NCI-H2029 (cell line): Measurements from ENCODE around the gene TRMT112.

ENCODE experiments used
- DNase-seq: peaks from one replicate; lab custom pipeline; 2025; lab: John Stamatoyannopoulos, UW

The TRMT112 gene

DNA sequence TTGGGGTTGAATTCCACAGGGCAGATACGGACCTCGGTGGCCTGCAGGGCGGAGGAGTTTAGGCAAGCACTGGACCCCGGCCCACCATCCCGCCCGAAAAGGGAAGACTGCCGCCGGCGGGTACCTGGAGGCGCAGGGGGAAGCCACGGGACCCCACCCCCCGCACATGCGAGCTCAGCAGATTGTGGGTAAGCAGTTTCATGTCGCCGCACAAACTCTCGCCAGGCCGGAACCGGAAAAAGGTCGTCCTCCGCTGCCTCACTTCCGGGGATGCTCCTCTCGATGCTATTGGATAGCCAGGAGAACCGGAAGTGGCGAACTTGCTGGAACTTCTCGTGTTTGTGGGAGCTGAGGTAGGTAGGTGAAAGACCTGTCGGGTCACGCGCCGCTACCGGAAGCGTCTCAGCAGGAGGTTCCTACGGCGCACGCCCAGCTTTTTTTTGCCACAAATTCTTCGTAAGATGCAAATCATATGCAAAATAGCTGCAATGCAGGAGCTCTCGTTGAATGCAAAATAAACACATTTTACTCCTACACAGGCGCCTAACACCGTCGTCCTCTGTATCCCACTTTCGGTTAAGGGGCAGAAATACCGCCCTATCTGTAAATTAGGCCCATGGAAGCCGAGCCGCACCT is at the start of gene TRMT112:
Gene TRMT112 (minus strand): TSS at position 235 of the 636 bp plus-strand sequence. CDS start 33 bp downstream, at position 202.
- DNase-seq: peak; percentile 98

DNA sequence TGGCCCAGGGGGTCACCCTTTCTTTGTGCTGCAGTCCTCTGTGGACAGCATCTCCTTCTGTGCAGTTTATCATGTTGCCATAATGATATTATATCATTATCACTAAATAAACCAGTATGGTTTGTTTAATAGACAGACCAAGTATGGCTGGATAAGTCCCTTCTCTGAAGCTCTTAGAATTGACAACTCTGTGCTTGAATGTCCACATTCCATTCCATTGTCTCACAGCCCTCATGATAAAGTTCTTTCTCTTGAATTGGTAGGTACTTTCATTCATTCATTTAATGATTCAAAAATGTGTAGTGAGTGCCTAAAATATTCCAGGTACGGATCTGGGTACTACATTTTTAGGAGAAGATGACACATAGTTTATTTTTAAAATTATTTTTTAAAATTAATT is 49.4 kb upstream of the TRMT112 start:
- DNase-seq: no peak

DNA sequence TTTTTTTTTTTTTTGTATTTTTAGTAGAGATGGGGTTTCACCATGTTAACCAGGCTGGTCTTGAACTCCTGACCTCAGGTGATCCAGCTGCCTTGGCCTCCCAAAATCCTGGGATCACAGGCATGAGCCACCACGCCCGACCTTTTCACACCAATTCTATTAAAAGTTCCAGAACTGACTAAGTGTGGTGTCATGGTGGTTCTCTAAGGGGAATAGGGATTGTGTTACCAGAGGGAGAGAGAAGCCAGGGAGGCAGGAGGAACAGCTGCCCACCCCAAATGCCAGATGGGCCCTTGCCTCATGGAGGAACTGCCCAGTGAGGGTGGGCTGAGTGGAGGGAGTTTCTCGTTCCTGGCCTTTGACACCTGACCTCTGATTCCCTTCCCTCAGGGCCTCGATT is 47.6 kb upstream of the TRMT112 start:
- DNase-seq: no peak

DNA sequence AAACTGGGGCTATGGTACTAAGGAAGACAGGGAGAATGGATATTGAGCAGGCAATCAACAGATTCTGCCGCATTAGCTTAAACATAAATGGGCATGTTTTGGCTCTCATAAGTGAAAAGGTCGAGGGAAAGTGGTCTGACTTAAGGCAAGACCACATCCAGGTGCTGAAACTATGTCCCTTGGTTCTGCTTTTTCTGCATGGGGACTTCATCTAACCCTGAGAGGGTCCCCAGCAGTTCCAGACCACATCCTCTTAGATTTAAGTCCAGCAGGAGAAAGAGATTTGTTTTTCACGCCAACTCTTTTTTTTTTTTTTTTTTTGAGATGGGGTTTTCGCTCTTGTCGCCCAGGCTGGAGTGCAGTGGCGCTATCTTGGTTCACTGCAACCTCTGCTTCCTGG is 47.1 kb upstream of the TRMT112 start:
- DNase-seq: no peak

DNA sequence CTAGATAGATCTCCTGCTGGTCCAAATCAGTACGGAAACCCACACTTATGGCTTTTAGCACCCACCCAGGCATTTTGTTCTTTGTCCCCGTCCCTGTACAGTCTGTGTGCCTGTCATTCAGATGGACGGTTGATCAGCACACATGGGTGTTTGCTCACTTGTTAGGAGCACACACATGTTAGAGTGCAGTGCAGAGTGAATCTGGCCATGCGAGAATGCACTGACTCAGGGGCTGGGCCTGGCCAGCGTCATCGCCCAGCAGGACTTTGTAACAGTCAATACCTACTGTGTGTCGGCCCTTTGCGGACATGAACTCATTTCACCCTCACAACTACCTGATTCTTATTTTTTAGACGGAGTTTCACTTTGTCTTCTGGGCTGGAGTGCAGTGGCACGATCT is 45.0 kb upstream of the TRMT112 start:
- DNase-seq: no peak

DNA sequence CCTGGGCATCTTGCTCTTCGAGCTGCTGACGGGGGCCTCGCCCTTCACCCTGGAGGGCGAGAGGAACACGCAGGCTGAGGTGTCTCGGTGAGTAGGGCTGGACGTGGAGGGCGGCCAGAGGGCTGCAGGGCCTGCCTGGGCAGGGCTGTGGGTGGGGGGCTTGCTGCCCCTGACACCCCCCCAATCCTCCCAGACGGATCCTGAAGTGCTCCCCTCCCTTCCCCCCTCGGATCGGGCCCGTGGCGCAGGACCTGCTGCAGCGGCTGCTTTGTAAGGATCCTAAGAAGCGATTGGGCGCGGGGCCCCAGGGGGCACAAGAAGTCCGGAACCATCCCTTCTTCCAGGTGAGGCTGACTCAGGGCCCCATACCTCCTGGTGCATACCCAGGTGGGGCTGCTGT is 44.3 kb upstream of the TRMT112 start:
- no peak for DNase-seq

DNA sequence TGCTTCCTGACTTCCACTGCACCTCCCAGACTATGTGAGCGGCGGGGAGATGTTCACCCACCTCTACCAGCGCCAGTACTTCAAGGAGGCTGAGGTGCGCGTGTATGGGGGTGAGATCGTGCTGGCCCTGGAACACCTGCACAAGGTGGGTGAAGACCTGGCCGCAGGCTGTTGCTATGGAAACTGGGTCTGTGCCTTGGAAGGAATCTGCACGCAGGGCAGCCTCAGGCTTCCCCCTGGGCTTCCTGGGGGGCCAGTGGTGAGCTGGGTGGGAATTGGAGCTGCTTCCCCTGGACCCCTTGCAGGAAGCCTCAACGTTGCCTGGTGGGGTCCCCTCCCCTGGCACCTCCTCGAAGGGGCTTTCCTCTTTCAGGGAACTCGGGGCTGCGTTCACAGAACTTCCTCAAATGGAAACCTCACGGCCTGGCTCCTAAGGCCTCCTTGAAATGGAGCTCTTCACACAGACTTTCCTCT is 43.1 kb upstream of the TRMT112 start:
- no peak for DNase-seq

DNA sequence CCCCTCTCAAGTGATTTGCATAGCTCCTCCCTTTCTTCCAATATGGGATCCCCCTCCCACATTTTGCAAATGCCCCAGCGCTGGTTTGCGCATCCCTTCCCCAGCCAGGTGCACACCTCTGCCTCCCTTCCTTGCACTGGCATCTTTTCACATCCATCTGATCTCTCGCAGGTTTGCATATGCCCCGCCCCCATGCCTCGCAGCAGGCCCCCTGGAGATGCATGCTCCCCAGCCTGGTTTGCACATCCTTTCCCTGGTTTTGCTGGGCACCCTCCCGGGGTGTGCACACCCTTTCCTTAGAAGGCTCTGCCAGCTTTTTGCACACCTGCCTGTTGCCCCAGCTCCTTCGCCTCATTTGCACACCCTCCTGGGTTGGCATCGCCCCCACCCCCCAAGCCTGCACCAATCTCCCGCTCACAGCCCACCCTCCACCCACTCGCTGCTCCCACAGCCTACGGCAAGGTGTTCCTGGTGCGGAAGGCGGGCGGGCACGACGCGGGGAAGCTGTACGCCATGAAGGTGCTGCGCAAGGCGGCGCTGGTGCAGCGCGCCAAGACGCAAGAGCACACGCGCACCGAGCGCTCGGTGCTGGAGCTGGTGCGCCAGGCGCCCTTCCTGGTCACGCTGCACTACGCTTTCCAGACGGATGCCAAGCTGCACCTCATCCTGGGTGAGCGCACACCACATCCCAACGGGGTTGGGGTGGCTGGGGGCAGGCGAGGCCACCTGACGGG is 42.5 kb upstream of the TRMT112 start:
- no peak for DNase-seq

DNA sequence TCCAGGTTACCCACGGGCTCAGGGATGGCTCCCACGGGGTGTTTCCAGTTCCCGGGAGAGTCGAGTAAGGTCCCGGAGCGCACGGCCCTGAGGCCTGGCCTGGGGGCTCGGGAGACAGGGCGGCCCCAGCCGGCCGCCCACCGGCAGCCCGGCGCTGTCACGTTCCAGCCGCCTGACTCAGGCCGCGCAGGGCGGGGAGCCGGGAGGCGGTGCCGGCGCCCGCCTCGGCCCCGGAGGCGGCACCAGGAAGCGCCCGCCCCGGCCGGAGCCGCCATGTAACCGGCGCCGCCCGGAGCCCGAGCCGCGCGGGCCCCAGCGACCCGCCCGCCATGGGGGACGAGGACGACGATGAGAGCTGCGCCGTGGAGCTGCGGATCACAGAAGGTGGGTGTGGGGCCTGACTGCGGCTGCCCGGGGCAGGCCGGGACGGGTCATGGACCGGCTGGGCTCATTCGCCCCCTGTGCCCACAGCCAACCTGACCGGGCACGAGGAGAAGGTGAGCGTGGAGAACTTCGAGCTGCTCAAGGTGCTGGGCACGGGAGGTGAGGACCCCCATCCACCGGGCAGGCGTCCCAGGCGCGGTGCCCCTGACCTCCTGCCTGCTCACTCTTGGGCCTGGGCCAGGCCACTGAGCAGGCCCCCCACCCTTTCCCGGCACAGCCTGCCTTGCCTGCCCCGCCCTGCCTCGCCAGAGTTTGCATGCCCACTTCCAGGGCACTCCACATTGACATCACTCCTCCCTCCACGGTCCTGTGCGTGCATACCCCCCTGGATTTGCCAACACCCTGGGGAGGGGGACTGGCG is 41.8 kb upstream of the TRMT112 start, which contains the start of gene RPS6KA4:
Gene RPS6KA4 (plus strand): TSS at position 256 of the 805 bp plus-strand sequence. CDS start 74 bp downstream, at position 330.
- DNase-seq: peak; percentile 26

DNA sequence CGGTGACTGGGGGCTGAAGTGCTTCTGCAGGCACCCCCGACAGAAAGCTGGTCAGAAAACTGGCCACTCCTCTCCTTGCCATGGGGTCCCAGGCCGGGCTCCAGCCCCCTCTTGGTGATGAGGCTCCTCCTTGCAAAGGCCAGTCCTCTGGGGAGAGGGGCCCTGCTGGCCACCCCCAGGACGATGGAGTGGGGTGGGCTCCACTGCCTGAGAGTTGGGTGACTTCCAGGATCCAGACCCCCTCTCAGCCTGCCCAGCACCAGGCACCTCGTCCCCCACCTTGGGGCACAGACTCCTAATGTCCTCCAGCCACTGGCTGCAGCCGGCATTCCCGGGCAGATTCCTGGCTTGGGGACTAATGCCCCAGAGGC is 41.2 kb upstream of the TRMT112 start:
- DNase-seq: no peak

DNA sequence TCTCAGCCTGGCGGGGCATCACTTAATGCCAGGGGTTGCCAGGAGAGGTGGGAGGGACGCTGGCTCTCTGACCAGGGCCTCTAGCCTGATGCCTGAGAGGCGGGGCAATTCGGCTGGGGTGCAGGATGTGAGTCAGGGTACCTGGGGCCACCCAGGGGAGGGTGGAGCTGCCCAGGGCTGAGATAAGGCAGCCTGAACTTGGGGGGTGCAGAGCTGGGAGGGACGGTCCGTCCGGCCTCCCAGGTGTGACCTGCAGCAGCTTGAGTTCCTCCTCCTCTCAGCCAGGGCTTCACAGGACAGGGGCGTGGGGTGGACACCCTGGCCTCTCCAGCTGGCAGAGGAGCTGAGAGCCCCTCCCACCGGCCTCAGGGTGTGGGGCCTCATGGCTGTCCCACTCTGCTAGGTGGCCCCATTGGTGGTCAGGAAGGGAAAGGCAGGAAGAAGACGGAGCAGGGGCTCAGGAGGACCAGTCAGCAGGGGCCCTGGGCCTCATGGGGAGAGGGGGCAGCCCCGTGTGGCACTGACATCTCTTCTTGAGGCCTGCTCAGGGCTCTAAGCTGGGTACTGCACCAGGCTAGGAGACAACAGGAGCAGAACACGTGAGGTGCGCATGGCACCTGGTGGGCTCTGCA is 40.7 kb upstream of the TRMT112 start:
- no peak for DNase-seq

DNA sequence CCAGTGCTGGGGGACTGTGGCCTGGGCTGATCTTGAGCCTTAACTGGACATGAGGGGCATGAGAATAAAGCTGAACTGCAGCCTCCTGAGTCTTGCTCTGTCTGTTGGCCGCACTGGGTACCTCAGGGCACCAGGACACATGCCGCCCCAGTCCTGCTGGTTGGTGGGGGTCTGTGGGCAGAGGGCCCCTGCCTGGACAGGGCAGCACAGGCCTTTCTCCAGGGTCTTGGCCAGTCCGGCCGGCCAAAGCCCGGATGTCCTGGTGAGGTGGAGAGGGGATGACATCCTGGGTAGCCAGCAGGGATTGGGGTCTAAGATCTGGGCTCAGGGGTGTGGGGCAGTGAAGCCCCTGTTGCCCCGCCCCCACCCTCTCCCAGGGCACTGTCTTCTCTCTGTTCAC is 40.1 kb upstream of the TRMT112 start:
- DNase-seq: no peak

DNA sequence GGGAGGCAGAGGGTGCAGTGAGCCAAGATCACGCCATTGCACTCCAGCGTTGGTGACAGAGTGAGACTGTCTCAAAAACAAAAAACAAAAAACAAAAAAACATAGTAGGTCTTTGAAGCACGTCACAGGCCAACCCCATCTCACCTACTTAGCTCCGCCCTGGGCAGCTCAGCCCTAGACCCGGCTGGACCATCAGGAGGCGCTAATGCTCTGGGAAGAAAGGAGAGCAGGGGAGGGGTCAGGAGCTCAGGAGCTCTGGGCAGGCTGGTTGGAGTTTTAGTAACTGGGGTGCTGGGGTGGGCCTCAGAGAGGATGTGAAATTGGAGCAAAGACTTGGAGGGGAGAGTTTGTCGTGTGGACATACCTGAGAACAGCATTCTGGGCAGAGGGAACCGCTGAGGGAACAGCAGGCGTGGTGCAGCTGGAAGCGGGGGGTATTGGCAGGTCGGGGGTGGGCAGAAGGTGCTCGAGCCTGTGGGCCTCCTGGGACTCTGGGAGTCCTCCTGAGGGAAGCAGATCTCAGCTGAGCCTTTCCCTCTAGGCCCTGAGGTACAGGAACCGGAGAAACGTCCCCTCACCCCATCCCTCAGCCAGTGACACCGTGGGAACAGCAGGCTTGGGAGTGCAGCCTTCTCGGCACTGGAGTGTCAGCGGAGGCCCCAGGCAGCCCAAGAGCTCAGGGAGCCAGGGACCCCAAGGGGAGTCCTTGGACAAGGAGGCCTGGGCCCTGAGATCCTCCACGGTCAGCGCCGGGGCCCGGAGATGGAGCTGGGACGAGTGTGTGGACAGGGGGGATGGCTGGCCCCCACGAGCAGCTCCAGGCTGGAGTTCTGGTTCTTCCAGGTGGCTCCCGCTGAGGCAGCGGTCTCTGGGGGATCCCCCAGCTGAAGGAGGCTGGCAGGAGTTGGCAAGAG is 39.4 kb upstream of the TRMT112 start:
- no peak for DNase-seq

DNA sequence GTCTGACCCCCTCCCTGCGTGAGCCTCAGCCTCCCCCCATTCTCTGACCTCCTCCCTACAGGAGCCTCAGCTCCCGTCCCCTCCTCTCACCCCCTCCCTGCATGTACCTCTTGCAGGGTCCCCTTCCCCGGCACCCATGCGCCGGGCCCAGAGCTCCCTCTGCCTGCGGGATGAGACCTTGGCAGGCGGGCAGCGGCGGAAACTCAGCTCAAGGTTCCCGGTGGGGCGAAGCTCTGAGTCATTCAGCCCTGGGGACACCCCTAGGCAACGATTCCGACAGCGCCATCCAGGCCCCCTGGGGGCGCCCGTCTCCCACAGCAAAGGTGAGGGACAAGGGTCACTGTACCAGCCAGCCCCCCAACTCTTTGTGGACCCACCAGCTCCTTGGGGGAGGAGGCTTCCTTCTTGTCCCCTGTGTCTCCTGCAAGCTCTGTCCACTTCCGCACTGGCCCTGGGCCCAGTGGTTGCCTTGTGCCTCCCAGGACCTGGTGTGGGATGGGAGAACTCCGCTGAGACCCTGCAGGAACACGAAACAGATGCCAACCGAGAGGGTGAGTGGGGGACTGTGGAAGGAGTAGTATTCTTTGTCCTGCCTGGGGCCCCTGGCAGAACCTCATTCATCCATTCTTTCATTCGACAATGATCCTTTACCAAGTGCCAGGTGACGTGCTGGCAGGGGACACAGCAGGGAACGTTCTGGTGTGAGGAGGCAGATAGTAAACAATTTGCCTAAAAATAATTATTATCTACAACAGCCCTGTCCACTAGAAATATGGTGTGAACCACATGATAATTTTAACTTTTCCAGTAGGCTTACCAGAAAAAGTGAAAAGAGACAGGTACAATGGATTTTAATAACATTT is 38.0 kb upstream of the TRMT112 start:
- peak; percentile 51 for DNase-seq

DNA sequence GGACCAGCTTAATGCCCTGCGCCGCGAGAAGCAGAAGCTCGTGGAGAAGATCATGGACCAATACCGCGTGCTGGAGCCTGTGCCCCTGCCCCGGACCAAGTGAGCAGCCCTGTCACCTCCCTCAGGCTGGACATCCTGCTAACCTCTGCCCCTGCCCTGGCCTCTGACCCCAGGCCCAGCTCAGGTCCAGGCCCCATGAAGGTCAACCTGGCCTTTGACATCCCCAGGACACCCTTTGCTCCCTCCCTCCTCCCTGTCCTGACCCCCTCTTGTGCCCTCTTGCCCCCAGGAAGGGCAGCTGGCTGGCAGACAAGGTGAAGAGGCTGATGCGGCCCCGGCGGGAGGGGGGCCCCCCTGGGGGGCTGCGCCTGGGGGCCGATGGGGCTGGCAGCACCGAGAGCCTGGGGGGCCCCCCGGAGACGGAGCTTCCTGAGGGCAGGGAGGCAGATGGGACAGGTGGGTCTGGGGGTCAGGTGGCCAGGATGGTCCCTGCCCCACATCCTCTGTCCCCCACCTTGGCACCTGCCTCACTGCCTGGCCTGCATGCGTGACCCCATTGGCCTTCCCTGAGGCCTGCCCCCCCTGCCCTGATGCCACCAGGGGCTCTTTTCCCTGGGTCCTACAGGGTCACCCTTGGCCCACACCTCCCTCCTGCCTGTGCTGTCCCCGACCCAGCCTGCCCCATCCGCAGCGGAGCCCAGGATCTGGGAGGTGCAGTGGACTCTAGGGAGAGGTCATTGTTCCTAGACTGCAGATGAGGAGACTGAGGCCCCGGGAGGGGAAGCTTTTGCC is 36.6 kb upstream of the TRMT112 start:
- DNase-seq: no peak

DNA sequence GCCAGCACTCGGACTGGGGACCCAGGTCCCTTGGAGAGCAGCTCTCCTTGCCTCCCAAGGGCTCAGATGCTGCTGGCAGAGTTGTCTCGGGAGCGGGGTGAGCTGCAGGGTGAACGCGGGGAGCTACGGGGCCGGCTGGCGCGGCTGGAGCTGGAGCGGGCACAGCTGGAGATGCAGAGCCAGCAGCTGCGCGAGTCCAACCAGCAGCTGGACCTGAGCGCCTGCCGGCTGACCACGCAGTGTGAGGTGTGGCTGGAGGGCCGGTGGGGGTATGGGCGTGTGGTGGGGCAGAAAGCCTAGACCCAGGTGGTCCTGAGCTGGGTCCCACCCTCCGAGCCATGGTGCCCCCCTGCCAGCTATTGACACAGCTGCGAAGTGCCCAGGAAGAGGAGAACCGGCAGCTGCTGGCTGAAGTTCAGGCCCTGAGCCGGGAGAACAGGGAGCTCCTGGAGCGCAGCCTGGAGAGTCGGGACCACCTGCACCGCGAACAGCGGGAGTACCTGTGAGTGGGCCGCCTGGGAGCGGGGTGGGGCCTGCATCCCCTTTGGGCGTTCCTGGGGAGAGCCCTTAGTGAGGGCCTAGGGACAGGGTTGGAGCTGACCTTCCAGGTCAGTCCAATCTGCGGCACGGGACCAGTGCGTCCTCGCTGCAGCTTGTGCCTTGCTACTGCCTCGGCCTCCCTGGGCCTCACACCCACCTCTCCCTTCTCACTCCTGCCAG is 35.8 kb upstream of the TRMT112 start:
- no peak for DNase-seq

DNA sequence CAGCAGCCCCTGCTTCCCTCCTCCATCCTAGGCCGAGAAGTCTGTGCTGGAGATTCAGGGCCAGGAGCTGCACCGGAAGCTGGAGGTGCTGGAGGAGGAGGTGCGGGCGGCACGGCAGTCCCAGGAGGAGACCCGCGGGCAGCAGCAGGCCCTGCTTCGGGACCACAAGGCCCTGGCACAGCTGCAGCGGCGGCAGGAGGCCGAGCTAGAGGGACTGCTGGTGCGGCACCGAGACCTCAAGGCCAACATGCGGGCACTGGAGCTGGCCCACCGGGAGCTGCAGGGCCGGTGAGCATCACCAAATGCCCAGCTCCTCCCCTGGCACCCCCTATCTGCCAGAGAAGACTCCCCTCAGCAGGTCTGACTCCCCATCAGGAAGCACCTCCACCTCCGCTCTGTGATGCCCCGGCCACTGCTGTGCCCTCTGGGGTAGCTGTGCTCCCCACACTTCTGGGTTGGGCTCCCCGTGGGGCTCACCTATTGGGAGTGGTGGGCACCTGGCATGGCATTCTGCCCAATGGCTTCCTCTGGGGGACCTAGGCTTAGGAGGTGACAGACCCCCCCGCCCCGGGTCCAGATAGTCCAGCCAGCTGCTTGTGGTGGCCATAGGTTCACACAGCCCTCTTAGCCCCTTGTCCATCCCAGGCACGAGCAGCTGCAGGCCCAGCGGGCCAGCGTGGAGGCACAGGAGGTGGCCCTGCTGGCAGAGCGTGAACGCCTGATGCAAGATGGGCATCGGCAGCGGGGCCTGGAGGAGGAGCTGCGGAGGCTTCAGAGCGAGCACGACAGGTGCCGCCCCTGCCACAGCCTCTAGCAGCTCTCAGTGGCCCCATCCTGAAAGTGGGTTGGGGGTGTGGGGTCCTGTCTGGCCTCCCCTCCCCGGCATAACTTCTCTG is 35.0 kb upstream of the TRMT112 start:
- DNase-seq: no peak
